Measurements from ENCODE around the gene ITIH3.

- TF ChIP-seq CTCF (IDR thresholded peaks at IDR 0.05): no peak
- TF ChIP-seq POLR2A (IDR thresholded peaks at IDR 0.05): no peak
- no peak for TF ChIP-seq EP300 (IDR thresholded peaks at IDR 0.05)
Observed at GRCh38 chr3:52791928-52792327, 2.7 kb upstream of the ITIH3 start.

Measured in ovary (tissue), 3 donors.